ENCODE results near the gene DNPH1. TPM values are rescaled to one million over a fixed set of nuclear protein-coding genes. Genes with fewer than 3 reads are reported as not detected.
A peak's percentile ranks its signal among the peaks of the same experiment; 100 is the strongest.

DNPH1 gene
- total RNA-seq, 1 experiment from 2014 or later: 47.0 TPM

- DNase-seq: no peak
- no peak overlapping the region for H2BK120ac ChIP-seq (ENCODE audit: low read depth, low read length, poor library complexity, severe bottlenecking)
- H2BK12ac ChIP-seq (ENCODE audit: insufficient read length, low read depth, low read length): no peak overlapping the region
- WGBS (ENCODE audit: extremely low coverage, insufficient read length, low lambda C conversion rate): no CpG with 5 or more reads among the region's 4 CpGs
- no peaks in the 10 kb centered on the region for H3K4me1 ChIP-seq (ENCODE audit: insufficient read depth, low read length)
- H3K23ac ChIP-seq (ENCODE audit: insufficient read length, low read depth, low read length): no peak overlapping the region
- no peaks in the 10 kb centered on the region for H3K23me2 ChIP-seq (ENCODE audit: insufficient read length, low read depth, low read length, poor library complexity, severe bottlenecking)
- H2BK20ac ChIP-seq (ENCODE audit: low read depth, low read length, poor library complexity, severe bottlenecking): no peak overlapping the region
- H3K18ac ChIP-seq (ENCODE audit: insufficient read length, low read depth, low read length): no peak overlapping the region
- peaks cover under 1% of the 10 kb centered on the region; the same call in 1 of the 2 replicates for H3K27me3 Mint-ChIP-seq (ENCODE audit: low read depth)
- no peaks in the 10 kb centered on the region for H3K27me3 ChIP-seq (ENCODE audit: insufficient read depth, low read length)
- H3K36me3 Mint-ChIP-seq (ENCODE audit: insufficient read depth in 1 of 3, low read depth in 3 of 3): no peaks in the 10 kb centered on the region; a peak in 1 of 7 replicates
- H3K9me3 Mint-ChIP-seq: no peaks in the 10 kb centered on the region; a peak in 1 of 5 replicates
- H2AK5ac ChIP-seq (ENCODE audit: insufficient read length, low read length): no peak overlapping the region
- H2BK15ac ChIP-seq (ENCODE audit: low read depth, low read length): no peak overlapping the region
- no peak overlapping the region for H3K9ac ChIP-seq (ENCODE audit: extremely low read depth, insufficient read length, low read length)
- no peak overlapping the region for H4K8ac ChIP-seq (replicated peaks; ENCODE audit: insufficient read length, low read depth, low read length)
- no peak overlapping the region for H3K4me2 ChIP-seq (ENCODE audit: insufficient read depth, insufficient read length, low read length)
- H3T11ph ChIP-seq (ENCODE audit: low read length): no peak overlapping the region
- no peaks in the 10 kb centered on the region for H4K20me1 ChIP-seq (ENCODE audit: control insufficient read depth, insufficient read depth, insufficient read length)
- no peak overlapping the region for H3K56ac ChIP-seq (ENCODE audit: insufficient read length, low read depth, low read length)
- no peak overlapping the region for H4K91ac ChIP-seq (ENCODE audit: insufficient read length, low read depth, low read length)
- H3K79me2 ChIP-seq (ENCODE audit: insufficient read depth, low read length): no peaks in the 10 kb centered on the region
- no peak overlapping the region for H3K4me3 Mint-ChIP-seq
- no peaks in the 10 kb centered on the region for H3K9me3 ChIP-seq (ENCODE audit: control insufficient read depth, low read depth, low read length)
- no peak overlapping the region for H2AFZ ChIP-seq (ENCODE audit: low read length)
- H3K4ac ChIP-seq (ENCODE audit: low read depth, low read length): no peak overlapping the region
- peak overlapping the region in 1 of 3 experiments; percentile 19; a peak in 1 of 7 replicates for H3K27ac Mint-ChIP-seq
- H2BK5ac ChIP-seq (ENCODE audit: insufficient read length, low read length): no peak overlapping the region
- no peak overlapping the region for H3K27ac ChIP-seq (ENCODE audit: insufficient read length, low read depth, low read length)
- H4K5ac ChIP-seq (ENCODE audit: insufficient read length, low read depth, low read length): no peak overlapping the region
- TF ChIP-seq, protein P1, sequence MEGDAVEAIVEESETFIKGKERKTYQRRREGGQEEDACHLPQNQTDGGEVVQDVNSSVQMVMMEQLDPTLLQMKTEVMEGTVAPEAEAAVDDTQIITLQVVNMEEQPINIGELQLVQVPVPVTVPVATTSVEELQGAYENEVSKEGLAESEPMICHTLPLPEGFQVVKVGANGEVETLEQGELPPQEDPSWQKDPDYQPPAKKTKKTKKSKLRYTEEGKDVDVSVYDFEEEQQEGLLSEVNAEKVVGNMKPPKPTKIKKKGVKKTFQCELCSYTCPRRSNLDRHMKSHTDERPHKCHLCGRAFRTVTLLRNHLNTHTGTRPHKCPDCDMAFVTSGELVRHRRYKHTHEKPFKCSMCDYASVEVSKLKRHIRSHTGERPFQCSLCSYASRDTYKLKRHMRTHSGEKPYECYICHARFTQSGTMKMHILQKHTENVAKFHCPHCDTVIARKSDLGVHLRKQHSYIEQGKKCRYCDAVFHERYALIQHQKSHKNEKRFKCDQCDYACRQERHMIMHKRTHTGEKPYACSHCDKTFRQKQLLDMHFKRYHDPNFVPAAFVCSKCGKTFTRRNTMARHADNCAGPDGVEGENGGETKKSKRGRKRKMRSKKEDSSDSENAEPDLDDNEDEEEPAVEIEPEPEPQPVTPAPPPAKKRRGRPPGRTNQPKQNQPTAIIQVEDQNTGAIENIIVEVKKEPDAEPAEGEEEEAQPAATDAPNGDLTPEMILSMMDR (conservative IDR thresholded peaks at IDR 0.05): no peak
- no peaks in the 10 kb centered on the region for H3K79me1 ChIP-seq (ENCODE audit: insufficient read depth, low read depth, low read length, poor library complexity, severe bottlenecking)
- H3K4me1 Mint-ChIP-seq: peaks cover 10 to 16% of the 10 kb centered on the region in 2 experiments
- no peak overlapping the region for H3K14ac ChIP-seq (ENCODE audit: insufficient read depth, low read length)
Observed at GRCh38 chr6:43258180-43258579, 28.9 kb upstream of the DNPH1 start.
